Measurements from ENCODE around the gene PCNX4.
"Not testable (repeated sequence)": the region's sequence is repeated elsewhere in the genome, so short reads cannot be mapped to it uniquely, and the experiment has no call there.

The PCNX4 gene

DNA sequence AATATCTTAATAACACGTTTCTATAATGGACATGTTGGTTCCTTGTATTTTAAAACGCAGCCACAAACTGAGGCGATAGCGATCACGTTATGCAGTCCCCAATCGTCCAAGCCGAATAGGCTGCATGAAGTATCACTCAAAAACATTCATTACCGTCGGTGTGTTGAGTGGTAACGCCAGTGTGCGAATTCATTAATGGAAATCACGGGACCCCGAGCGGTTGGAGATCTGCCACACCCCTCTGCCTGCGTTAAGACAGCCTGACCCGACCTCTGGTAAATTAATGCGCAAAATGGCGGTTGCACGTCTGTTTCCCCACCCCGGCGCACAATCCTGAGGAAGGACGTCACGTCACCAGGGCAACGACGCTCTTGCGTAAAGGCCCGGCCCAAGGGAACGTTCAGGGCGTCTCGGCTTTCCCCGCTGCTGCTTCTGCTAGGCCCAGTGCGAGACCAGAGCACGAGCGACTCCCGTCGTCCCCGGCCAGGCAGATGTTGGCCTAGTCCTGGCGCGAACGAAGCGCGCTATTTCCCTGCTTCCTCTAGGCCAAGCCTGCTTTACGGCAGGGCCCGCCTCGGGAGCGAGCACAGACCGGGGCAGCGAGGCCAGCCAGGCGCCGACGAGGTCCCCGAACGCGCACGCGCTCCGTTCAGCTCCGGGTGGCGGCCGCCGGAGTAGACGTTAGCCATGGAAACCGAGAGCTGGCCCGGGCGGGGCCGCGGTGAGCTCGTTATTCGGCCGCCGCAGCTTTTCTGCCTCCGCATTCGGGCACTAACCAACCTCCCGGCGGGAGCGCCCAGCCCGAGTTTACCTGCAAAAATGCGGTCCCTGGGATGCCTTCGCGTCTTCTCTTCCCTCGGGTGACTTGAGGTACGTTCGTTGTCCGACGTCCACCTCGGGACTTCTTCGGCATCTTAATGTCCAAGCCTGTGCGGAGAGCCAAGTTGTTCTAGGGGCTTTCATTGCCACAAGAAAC, at the start of gene PCNX4:
TSS of gene PCNX4 (plus strand) at position 374 of the 976 bp plus-strand sequence. CDS start 15,716 bp downstream, outside the sequence.
- peak; percentile 82 to 88 for DNase-seq (ENCODE audit: low read depth in 2 of 2)

DNA sequence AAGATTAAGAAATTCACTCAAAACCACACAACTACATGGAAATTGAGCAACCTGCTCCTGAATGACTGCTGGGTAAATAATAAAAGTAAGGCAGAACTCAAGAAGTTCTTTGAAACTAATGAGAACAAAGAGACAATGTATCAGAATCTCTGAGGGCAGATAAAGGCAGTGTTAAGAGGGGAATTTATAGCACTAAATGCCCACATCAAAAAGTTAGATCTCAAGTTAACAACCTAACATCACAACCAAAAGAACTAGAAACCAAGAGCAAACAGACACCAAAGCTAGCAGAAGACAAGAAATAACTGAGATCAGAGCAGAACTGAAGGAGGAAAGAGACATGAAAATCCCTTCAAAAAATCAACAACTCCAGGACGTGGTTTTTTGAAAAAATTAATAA, 43.7 kb upstream of the PCNX4 start:
- not testable (repeated sequence) for DNase-seq (ENCODE audit: low read depth in 2 of 2)

DNA sequence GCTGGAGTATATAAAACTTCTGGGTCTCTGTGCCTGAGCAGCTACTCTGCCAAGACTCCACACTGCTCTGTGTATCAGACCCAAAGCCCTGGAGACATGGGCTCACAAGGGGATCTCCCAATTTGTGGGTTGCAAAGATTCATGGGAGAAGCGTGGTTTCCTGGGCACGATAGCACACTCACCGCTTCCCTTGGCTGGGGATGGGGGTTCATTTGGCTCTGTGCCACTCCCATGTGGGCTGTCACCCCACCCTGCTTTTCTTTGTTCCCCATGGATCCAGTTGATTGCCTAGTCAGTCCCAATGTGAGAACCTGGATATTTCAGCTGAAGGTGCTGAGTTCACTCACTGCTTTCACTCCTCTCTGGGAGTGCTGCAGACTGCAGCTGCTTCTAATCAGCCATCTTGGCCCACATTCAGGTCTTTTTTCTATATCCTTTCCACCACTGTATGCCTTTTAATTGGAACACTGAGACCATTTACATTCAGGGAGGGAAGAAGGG, 40.0 kb upstream of the PCNX4 start:
- no peak for DNase-seq (ENCODE audit: low read depth in 2 of 2)

DNA sequence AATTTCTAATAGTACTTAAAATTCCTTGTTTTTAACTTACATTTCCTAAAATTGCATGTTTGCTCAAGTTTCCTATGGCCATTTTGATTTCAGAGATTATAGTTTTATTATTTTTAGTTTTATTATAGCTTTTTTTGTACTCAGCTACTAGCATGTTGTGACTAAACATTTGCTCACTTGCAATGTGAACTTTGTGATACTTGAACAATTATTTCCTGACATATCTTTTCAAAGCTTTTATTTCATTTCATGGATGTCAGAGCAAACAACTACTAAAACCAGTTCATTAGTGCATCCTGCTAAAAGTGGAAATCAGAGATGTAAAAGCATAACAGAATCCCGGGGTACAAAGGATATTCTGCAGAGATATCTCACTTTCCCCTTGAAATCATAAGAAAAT, 33.6 kb upstream of the PCNX4 start:
- DNase-seq (ENCODE audit: low read depth in 2 of 2), result no peak

DNA sequence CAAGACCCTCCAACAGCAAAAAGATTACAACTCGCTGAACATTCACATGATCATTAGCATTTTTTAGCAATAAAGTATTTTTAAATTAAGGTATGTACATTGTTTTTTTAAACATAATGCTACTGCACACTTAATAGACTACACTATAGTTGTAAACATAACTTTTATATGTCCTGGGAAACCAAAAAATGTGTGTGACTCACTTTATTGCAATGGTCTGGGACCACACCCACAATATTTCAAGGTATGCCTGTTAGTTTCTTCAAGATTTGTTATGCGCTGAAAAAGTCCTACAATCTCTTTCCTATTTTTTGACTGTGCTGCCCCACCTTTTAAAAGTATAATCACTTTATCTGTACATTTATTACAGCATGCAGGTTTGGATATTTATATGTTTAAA, 30.4 kb upstream of the PCNX4 start:
- DNase-seq (ENCODE audit: low read depth in 2 of 2), result no peak

DNA sequence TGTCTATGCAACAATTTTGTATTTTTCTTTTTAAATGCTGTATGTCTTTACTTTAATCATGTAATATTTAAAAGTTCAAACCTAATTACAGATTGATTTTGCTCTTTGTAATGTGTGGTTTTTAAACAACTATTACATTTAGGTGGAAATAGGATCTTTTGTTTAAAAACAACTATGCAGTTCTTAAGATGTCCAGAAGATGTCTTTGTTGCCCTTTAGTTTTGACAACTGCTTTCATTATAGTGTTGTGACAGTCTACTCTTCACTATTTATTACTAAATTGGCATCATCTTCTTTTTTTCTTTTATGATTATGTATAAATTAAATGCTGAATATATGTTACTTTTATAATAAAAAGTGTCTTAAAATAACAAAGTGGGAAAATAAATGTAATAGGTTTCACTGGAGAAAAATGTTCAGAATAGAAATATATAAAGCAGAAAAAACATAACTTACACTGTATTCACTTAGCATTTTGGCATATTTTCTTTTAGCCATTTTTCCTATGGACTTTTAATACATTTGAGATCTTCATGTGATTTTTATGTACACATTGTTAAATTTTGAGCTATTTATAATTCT, 27.1 kb upstream of the PCNX4 start:
- DNase-seq (ENCODE audit: low read depth in 2 of 2), result no peak

DNA sequence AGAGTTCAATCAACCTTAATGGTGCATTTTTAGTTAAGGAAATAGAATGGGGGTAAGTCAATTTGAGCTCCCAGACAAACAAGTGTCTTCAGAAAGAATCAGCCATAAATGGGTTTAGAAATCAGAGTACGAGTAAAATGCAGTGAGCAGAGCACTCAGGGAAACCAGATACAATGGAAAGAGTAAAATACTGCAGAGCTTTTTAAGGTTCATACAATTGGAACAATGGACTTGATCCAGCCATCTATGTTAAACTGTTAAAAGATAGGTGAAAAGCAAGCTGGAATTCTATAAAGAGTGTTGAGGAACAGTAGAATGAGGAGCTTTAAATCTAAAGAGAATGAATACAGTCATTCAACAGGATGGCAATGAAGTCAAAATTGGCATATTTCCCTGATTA, 23.8 kb upstream of the PCNX4 start:
- no peak for DNase-seq (ENCODE audit: low read depth in 2 of 2)

DNA sequence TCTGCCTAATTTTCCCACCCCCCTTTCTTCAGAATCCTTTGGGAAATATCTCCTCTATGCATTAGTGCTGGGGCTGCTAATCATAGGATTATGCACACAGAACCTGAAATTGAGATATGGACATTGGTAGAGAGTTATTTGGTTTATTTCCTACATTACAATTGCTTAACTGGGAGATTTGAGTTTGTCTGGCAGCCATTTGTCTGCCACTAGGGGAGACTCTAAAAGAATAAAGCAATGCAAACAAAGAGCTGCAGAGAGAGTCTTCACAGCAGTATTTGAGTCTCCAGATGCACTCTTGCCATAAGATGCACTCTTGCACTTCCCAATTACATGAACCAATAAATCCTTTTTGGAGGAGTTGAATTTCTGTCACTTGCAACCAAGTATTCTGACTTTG, 12.0 kb upstream of the PCNX4 start:
- DNase-seq (ENCODE audit: low read depth in 2 of 2), result no peak

DNA sequence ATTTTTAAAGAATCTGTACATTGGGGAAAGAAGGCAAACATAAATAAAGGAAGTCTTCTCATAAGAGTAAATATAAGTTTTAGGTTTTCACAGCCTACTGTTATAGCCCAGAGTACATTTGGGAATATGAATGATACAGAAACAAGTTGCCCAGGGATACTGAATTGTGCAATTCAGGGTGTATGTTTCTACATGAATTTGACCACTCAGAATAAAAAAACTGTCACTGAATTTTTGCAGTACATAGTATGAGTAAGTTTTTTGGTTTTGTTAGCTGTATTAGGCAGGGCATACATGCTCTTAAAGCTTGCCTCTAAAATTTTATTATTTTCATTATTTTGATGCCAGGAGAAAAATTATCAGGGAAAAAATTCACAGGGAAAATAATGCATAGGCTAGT, 6.6 kb upstream of the PCNX4 start:
- DNase-seq (ENCODE audit: low read depth in 2 of 2), result no peak

DNA sequence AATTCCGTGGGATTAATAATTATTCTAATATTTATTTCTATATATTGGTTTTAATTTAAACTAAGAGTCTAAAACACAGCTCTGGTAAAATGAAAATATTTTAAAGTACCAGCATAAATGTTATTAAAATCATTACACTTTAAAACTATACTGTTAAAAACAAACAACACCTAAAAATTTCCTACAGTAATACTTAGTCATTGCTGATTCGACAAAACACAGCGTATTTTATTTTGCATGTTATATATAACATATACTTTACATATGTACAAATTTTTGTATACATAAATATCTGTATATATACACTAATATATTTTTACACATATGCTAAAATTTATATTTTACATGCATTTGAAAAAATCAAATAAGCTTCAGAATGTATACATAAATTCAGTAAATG, 6.0 kb upstream of the PCNX4 start:
- no peak for DNase-seq (ENCODE audit: low read depth in 2 of 2)

DNA sequence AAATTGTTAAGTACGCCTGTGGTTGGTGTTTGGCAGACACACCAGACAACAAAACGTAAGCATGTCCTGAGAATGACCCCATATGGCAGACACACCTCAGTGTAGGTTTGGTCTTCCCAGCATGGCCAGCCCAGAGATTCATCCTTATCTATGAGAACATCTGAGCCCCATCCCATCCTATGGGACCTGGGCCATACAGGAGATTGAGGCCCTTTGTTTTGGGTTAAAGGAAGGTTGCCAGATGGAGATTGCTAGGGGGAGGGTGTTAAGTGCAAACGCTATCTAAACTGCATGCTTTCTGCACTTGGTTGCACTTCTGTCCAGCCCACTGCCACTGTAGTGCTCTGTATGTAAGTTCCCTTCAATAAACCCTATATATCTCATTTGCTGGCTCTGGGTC, 4.1 kb upstream of the PCNX4 start:
- no peak for DNase-seq (ENCODE audit: low read depth in 2 of 2)

DNA sequence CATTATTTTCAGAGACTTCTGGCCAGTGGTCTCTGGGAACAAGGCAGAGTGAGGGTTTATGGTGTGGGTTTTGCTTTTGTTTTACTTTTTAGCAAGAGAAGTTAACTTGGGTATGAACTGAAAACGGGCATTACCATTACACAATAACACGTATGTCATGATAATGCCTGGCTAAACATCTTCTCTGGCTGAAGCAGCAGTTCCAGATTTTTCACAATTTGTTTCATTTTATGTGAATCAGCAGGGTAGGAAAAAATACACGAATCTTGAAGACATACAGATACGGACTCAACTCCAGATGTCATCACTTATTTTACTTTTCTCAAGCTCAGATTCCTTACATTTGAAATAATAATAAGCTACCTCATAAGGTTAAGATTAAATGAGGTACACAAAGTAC, 2.5 kb upstream of the PCNX4 start:
- no peak for DNase-seq (ENCODE audit: low read depth in 2 of 2)

DNA sequence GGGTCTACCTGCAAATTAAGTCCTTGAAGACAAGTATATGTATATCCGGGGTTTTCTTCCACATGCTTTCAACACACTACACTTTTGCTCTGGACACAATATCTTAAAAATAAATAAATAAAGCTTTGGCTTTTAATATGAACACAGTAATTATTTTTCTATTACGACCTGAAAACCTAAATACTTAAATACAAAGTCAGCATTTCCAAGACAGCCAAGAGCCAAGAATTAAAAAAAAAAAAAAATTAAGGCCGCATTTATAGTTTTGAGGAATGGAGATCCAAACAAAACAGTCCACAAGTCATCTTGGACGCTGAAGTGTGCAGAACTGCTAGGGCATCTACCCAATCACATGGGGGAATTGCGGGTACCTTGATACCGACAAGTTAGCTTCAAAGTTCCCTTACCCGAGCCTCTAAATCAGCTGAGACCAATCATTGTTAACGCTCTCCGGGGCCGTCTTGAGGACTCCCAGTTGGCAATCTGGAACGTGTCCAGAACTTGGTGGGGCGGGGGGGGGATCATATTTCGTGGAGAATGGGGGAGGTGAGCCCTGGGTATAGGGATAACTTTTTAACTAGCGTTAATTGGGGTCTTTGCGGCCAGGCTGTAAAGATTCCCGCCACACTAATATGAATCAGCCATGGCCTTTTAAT, 731 bp upstream of the PCNX4 start:
- no peak for DNase-seq (ENCODE audit: low read depth in 2 of 2)

DNA sequence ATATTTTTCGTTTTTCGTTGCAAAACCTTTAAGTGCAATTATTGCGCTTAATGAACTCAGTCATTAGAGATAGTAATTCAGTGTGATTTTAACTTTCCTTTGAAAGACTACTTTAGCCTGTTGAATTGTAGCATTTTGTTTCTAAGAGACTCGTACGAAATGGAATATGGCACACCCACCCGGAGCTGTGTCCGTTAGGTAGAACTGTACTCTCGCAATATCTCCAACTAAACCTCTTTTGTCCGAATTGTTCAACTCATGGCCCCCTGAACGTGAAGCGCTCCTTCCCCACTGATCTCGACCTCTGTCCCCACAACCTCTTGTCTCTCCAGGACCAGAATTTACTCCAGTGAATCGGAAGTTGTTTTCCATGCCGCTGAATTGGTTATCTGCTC, 800 bp downstream of the PCNX4 start:
- DNase-seq (ENCODE audit: low read depth in 2 of 2), result no peak

DNA sequence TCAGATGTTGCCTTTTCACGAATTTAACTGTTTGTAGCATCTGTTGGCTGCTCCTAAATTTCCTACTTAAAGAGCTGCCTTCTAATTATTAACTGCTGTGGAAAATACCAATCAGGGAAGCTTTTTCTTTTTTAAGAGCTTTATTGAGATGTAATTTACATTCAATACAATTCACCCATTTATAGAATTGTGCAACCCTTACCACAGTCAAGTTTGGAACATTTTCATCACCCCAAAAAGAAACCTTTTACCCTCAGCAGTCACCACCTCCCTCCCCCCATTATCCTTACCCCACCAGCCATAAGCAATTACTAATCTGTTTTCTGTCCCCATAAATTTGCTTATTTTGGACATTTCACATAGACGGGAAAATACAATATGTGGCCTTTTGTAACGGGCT, 1.4 kb downstream of the PCNX4 start:
- DNase-seq (ENCODE audit: low read depth in 2 of 2), result no peak

DNA sequence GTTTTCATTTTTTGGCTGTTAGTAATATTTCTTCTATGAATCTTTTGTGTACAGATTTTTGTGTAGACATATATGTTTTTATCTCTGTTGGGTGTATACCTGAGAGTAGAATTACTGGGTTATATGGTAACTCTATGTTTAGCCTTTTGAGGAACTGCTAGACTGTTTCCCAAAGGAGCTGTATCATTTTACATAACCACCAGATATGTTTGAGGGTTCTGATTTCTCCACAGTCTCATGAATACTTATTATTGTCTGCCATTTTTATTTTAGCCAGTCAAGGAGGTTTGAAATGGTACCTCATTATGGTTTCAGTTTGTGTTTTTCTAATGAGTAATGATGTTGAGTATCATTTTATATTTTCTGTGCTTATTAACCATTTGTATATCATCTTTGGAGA, 1.9 kb downstream of the PCNX4 start:
- no peak for DNase-seq (ENCODE audit: low read depth in 2 of 2)

DNA sequence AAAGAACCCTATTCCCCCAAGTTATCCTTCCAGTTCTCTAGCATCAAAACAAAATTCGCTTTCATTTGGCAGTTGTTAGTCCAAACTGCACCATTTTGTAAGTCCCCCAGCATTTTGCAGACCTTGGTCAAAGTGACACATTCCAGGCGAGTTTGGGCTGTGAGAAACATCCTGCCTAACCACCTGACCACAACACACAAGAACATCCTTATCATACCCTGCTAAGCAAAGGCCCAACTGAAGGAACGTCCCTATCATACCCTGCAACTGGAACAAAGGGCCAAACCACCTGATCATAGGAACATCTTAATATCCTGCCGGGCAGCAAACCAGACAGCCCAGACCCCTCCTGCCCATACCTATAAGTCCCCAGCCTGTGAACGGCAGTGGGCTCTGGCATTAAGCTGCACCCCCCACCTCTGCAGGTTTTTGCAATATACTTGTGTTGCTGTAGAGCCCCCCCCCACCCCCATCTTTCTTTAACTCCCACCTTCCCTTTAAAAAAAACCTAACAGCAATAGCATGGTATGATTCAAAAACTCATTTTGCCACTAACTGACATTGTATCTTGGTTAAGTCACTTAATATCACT, 2.7 kb downstream of the PCNX4 start:
- DNase-seq (ENCODE audit: low read depth in 2 of 2), result no peak

DNA sequence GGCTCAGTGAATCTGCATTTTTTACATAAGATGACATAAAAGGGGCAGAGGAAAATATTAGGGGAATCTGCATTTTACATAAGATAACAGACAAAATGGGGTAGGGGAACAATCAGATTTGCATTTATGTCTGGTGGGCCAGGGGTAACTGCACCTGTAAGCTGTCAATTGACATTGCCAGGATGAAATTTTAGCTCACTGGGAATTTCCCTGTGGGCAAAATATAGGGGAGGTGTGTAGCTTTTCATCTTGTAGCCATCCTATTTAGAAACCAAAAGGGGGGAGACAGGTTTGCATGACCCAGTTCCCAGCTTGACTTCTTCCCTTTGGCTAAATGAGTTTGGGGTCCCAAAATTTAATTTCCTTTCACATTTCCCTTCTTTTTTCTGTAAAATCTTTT, 3.5 kb downstream of the PCNX4 start:
- no peak for DNase-seq (ENCODE audit: low read depth in 2 of 2)

DNA sequence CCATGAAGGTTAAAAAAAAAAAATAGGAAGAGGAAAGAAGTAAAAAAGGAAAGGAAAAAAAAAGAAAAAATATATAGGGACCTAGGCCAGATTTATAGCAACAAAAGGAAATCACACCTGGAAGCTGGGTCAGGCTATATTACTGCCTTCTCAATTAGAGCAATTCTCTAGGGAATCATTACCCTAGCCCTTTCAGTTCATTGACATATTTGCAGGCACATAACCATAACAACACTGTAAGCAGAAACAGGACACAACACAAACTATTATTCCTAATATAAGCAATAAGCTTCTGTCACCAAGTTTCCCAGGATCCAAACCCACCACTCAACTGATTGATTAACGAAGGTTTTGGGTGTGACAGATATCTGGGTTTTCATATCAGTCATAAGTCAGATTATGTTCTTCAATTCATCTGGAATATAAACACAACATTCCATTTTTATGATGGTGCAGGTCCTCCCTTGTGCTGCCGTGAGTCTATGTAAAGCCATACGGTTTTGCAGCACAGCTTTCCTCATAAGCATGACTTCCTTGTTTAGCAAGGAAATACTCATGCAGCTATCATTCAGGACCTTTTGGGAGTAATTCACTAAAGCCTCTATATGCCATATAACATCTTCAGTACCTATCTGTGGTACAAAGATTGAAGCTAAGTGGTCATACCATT, 4.2 kb downstream of the PCNX4 start:
- DNase-seq (ENCODE audit: low read depth in 2 of 2), result no peak

DNA sequence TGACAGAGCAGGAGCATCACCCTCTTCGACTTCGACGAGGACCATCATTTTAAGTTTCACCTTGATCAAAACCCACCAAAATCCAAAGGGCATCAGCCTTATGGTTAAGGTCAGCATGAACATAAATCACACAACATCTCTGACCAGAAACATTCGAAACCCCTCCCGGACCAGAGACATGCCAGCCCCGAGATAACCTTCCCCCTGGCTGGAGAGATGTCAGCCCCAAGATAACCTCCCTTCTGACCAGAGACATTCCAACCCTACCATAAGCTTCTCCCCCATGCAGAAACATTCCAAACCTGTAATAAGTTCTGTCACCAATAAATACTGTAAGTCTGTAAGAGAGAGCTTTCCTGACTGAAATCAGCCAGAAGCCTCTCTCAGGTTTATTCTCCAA, 6.3 kb downstream of the PCNX4 start:
- DNase-seq (ENCODE audit: low read depth in 2 of 2), result no peak

DNA sequence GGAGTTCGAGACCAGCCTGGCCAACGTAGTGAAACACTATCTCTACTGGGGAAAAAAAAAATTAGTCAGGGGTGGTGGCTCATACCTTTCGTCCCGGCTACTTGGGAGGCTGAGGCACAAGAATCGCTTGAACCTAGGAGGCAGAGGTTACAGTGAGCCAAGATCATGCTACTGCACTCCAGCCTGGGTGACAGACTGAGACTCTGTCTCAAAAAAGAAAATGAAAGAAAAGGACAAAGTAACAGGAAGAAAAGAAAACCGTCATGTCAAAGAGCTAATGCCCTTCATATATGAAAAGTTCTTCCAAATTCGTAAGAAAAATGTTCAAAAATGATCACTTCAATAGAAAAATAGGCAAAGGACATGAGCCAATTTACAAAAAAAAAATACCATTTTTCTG, 8.1 kb downstream of the PCNX4 start:
- DNase-seq (ENCODE audit: low read depth in 2 of 2), result not testable (repeated sequence)

DNA sequence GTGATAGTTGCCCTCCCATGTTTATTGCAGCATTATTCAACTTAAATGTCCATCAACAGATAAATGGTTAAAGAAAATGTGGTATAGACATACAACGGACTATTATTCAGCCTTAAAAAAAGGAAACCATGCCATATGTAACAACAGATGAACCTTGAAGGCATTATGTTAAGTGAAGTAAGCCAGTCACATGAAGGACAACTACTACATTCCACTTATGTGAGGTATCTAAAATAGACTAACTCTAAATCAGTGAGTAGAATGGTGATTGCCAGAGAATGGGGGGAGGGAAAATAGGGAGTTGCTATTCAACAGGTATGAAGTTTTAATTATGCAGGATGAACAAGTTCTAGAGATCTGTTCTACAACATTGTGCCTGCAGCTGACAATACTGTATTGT, 10.1 kb downstream of the PCNX4 start:
- no peak for DNase-seq (ENCODE audit: low read depth in 2 of 2)

Measured in stimulated activated CD8-positive, alpha-beta memory T cell treated with anti-CD3 and anti-CD28 coated beads, Interleukin-2, amount 100 ng/mL, for 1 hour (primary cell).